ENCODE data around the gene NEK10. TPM values are rescaled to one million over a fixed set of nuclear protein-coding genes. Genes with fewer than 3 reads are reported as not detected.

Gene NEK10
- total and polyA plus RNA-seq, 5 donors = 3.1 to 16.9 (median 9.5) TPM

DNA sequence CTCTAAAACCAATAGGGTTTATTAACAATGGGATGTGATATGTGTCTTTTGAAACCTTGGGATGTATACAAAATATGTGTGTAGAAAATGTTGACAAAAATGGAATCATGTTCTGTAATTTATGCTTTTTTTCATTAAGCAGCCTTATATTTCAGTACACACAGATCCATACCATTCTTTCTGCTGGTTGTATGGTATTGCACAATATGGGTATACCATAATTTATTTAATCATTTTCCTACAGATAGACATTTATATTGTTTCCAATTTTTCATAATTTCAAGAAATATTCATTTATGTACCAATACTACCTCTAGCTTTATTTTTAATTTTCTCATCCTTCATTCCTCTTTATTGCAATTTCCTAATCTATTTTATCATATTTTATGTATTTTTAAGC lies 83.5 kb downstream of the NEK10 start:
- H3K27ac ChIP-seq (ENCODE audit: low read length) = no peak overlapping the region
- intact Hi-C loops (cut with DNase I) = no loop called here
- no peaks in the 10 kb centered on the region for H3K4me1 ChIP-seq (ENCODE audit: control insufficient read depth, insufficient read depth, low read length)
- H3K4me3 ChIP-seq (ENCODE audit: low read length) = no peak overlapping the region
- DNase-seq (no peak), ATAC-seq (no peak)
- H3K9me3 ChIP-seq (ENCODE audit: control insufficient read depth, low read length) = no peaks in the 10 kb centered on the region
- no peaks in the 10 kb centered on the region for H3K27me3 ChIP-seq (ENCODE audit: control insufficient read depth, insufficient read depth)

DNA sequence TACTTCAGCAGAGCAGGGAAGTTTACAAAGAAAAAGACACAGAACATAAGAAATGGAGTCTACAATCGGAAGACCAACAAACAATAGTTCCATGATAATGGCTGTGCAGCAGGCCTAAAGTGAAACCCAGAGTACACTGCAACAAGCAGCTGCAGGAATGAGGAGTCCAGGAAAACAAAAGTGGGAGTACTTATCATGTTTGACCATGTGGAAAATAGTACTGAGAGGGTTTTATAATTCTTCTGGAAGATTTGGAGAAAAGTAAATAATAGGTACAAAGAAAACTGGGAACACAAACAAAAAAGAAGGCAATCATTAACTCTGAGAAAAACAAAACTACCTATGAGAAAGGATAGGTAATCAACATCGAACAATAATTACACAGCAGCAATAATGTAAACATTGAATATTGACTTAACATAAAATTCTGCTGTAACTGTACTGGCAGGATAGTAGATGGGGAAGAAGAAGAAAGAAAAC lies 87.5 kb downstream of the NEK10 start:
- DNase-seq = no peak
- Histone ChIP-seq H3K4me3 (ENCODE audit: low read length) (no peak overlapping the region), H3K9me3 (ENCODE audit: control insufficient read depth, low read length) (no peaks in the 10 kb centered on the region), H3K27me3 (ENCODE audit: control insufficient read depth, insufficient read depth) (no peaks in the 10 kb centered on the region), H3K4me1 (ENCODE audit: control insufficient read depth, insufficient read depth, low read length) (no peaks in the 10 kb centered on the region), H3K27ac (ENCODE audit: low read length) (no peak overlapping the region)
- intact Hi-C loops (cut with DNase I) = no loop called here
- no peak for ATAC-seq
- WGBS = 91% methylated on average over 2 of the region's 2 CpGs

DNA sequence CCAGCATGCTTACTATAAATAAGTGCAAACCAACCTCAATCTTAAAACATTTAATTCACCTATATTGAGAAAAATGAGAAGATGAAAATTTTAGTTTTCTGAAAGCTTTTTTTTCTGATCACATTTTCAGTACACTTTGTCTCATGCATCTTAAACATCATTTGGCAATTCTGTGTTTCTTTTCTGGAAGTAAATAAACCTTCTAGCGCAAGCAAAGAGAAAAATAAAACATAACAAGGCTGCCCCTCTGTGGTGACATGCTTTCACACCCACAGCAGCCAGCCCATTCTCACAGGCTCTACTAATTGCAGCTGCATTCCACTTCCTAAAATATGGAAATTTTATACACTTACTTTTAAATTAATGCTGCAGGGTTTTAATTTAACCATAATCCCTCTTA lies 90.1 kb downstream of the NEK10 start:
- ATAC-seq (no peak), DNase-seq (no peak)
- Histone ChIP-seq H3K4me1 (ENCODE audit: control insufficient read depth, insufficient read depth, low read length) (no peaks in the 10 kb centered on the region), H3K27me3 (ENCODE audit: control insufficient read depth, insufficient read depth) (no peaks in the 10 kb centered on the region), H3K27ac (ENCODE audit: low read length) (no peak overlapping the region), H3K9me3 (ENCODE audit: control insufficient read depth, low read length) (no peaks in the 10 kb centered on the region), H3K4me3 (ENCODE audit: low read length) (no peak overlapping the region)
- intact Hi-C loops (cut with DNase I) = loop anchor here in 3 of 4 donors (10.0 kb wide), 1 partner anchor 144 kb away; no protein-coding TSS in a partner anchor
- WGBS = 48% methylated on average over 1 of the region's 1 CpG

DNA sequence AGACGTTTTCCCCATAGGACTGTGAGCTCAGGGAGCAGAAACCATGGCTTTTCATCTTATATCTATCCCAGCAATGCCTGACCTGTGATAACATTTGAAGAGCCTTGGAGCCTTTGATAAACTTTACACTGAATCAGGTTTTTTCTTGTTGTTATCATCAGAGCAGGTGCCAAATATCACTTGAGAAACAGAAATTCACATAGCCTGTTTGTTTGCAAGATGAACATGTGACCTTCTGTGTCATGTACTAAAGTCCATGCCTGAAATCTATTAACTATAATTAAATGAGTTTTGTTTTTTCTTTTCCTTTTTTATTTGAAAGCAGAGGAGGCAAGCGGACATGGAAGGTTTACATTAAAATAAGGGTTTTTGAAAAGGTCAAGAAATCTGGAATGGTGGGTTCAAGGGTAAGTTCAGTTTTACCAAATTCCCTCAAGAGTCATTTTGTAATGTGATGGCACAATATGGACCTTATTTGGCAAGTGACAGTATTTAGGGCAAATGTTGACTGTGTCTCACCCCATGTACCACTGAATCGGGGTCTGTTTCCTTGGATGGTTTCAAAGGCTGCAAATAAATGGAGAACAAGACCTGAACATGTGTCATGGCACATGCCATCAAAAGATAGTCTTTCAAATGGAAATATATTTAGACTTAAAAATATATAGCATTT lies 90.7 kb downstream of the NEK10 start:
- DNase-seq = no peak
- H3K9me3 ChIP-seq (ENCODE audit: control insufficient read depth, low read length) = no peaks in the 10 kb centered on the region
- no peak for ATAC-seq
- WGBS = 59% methylated on average over 3 of the region's 3 CpGs
- H3K4me3 ChIP-seq (ENCODE audit: low read length) = no peak overlapping the region
- intact Hi-C loops (cut with DNase I) = loop anchor here in 3 of 4 donors (10.0 kb wide), 1 partner anchor 144 kb away; no protein-coding TSS in a partner anchor
- H3K27me3 ChIP-seq (ENCODE audit: control insufficient read depth, insufficient read depth) = no peaks in the 10 kb centered on the region
- no peak overlapping the region for H3K27ac ChIP-seq (ENCODE audit: low read length)
- H3K4me1 ChIP-seq (ENCODE audit: control insufficient read depth, insufficient read depth, low read length) = no peaks in the 10 kb centered on the region

DNA sequence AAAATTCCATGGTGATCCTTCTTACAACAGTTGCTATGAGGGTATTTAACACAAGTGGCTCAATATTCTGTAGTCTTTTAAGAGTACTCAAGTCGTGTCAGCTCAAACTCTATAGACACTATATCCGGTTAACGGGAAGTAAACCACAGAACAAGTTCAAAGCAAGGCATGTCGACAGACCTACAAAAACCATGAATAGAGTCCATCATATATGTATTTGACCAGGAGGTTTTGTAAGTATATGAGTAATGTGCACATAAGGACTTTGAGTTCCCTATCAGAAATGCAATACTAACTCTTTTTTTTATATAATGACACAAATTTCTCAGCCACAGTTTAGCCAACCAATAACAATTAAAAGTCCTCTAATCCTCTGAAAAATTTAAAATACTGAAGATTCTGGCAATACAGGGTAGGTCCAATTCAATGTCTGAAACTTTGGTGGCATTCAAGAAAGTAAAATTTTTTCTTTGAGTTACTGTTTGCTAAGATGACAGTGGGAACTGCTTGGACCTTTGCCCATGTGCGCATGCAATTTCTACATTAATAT lies 93.7 kb downstream of the NEK10 start:
- H3K4me1 ChIP-seq (ENCODE audit: control insufficient read depth, insufficient read depth, low read length) = no peaks in the 10 kb centered on the region
- H3K9me3 ChIP-seq (ENCODE audit: control insufficient read depth, low read length) = no peaks in the 10 kb centered on the region
- no peaks in the 10 kb centered on the region for H3K27me3 ChIP-seq (ENCODE audit: control insufficient read depth, insufficient read depth)
- no peak overlapping the region for H3K27ac ChIP-seq (ENCODE audit: low read length)
- 92% methylated on average over 5 of the region's 5 CpGs for WGBS
- ATAC-seq = no peak
- DNase-seq = no peak
- no peak overlapping the region for H3K4me3 ChIP-seq (ENCODE audit: low read length)
- intact Hi-C loops (cut with DNase I) = loop anchor here in 3 of 4 donors (10.0 kb wide), 1 partner anchor 141 kb away; no protein-coding TSS in a partner anchor

DNA sequence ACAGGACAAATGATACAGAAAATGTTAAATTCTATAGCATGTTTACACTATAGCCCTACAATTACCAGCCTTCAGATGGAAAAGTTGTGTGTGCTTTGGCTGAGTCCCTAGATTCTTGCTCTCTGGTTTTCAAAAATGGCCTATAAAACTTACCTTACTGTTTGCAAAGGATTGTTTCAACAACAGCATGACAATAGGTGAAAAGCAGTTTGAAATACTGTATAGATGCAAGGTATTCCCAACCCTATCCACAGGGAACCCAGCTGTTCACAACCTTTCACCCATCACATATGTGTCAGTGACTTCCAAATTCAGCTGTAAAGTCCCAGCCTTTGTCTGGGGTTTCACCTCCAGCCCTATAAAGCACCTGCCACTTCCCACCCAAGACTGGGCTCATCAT lies 97.3 kb downstream of the NEK10 start:
- DNase-seq (no peak), ATAC-seq (no peak)
- intact Hi-C loops (cut with DNase I) = loop anchor here in 3 of 4 donors (10.0 kb wide), 1 partner anchor 137 kb away; no protein-coding TSS in a partner anchor
- Histone ChIP-seq H3K9me3 (ENCODE audit: control insufficient read depth, low read length) (no peaks in the 10 kb centered on the region), H3K27ac (ENCODE audit: low read length) (no peak overlapping the region), H3K4me1 (ENCODE audit: control insufficient read depth, insufficient read depth, low read length) (no peaks in the 10 kb centered on the region), H3K4me3 (ENCODE audit: low read length) (no peak overlapping the region), H3K27me3 (ENCODE audit: control insufficient read depth, insufficient read depth) (no peaks in the 10 kb centered on the region)

DNA sequence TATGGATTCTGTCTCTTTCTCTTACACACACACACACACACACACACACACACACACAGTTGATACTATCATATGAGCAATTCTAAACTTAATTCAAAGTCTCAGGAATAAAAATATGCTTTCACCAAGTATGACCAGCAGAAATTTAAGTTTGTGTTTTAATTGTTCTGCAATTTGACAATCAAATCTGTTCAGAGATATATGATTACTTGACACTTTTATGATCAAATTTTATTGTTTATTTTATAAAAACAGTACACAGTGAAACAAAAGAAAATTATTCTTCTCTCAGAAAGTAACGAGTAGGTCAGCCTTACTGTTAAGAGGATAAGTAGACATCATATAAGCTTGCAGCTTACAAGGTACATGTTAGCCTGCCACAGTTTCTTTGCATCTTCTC lies 114.3 kb downstream of the NEK10 start:
- intact Hi-C loops (cut with DNase I) = loop anchor here in 1 of 4 donors (10.0 kb wide), 1 partner anchor 120 kb away; no protein-coding TSS in a partner anchor
- WGBS = 68% methylated on average over 1 of the region's 1 CpG
- Histone ChIP-seq H3K27me3 (ENCODE audit: control insufficient read depth, insufficient read depth) (no peaks in the 10 kb centered on the region), H3K4me1 (ENCODE audit: control insufficient read depth, insufficient read depth, low read length) (no peaks in the 10 kb centered on the region), H3K9me3 (ENCODE audit: control insufficient read depth, low read length) (no peaks in the 10 kb centered on the region), H3K4me3 (ENCODE audit: low read length) (no peak overlapping the region), H3K27ac (ENCODE audit: low read length) (no peak overlapping the region)
- DNase-seq (no peak), ATAC-seq (no peak)

DNA sequence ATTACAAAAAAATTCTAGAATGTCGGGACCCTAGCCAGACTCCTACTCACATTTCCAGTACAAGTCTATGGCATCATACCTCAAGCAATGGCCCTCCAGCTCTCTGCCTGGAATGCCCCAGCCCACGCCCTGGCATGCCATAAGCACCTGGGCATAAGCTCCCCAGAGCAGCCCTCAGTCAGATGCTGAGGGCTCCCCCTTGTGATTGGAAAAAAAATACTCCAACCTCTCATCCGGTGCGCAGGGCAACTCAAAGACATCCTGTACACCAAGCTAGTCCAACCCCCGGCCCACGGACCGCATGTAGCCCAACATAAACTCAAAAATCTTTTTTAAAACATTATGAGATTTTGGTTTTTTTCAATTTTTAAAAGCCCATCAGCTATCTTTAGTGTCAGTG lies 115.4 kb downstream of the NEK10 start:
- H3K9me3 ChIP-seq (ENCODE audit: control insufficient read depth, low read length) = no peaks in the 10 kb centered on the region
- intact Hi-C loops (cut with DNase I) = loop anchor here in 1 of 4 donors (10.0 kb wide), 1 partner anchor 119 kb away; no protein-coding TSS in a partner anchor
- H3K4me1 ChIP-seq (ENCODE audit: control insufficient read depth, insufficient read depth, low read length) = no peaks in the 10 kb centered on the region
- H3K27ac ChIP-seq (ENCODE audit: low read length) = no peak overlapping the region
- no peak overlapping the region for H3K4me3 ChIP-seq (ENCODE audit: low read length)
- H3K27me3 ChIP-seq (ENCODE audit: control insufficient read depth, insufficient read depth) = no peaks in the 10 kb centered on the region
- ATAC-seq (no peak), DNase-seq (peak in 1 of 3 donors; percentile 11)
- WGBS = 39% methylated on average over 7 of the region's 7 CpGs

DNA sequence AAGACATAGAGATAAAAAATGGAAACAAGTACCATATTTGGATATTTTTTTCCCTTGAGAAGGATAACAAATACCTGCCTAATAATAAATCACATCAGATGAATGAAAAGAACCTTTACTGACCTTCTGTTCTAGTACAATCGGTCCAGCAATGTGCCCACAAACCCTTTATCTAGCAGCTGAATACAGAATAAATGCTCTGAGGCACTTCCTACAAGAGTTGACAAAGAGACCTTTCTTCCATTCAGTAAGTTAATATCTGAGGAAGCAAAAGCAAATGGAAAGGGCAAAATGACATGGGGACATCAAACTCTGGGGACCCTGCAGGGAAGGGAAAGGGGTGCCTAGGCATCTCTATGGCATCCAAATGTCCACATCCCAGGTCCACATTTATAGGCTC lies 115.8 kb downstream of the NEK10 start:
- ATAC-seq (no peak), DNase-seq (no peak)
- intact Hi-C loops (cut with DNase I) = loop anchor here in 1 of 4 donors (10.0 kb wide), 1 partner anchor 119 kb away; no protein-coding TSS in a partner anchor
- no peak overlapping the region for H3K27ac ChIP-seq (ENCODE audit: low read length)
- no peaks in the 10 kb centered on the region for H3K27me3 ChIP-seq (ENCODE audit: control insufficient read depth, insufficient read depth)
- no peaks in the 10 kb centered on the region for H3K4me1 ChIP-seq (ENCODE audit: control insufficient read depth, insufficient read depth, low read length)
- H3K4me3 ChIP-seq (ENCODE audit: low read length) = no peak overlapping the region
- WGBS = 46% methylated on average over 1 of the region's 1 CpG
- no peaks in the 10 kb centered on the region for H3K9me3 ChIP-seq (ENCODE audit: control insufficient read depth, low read length)

DNA sequence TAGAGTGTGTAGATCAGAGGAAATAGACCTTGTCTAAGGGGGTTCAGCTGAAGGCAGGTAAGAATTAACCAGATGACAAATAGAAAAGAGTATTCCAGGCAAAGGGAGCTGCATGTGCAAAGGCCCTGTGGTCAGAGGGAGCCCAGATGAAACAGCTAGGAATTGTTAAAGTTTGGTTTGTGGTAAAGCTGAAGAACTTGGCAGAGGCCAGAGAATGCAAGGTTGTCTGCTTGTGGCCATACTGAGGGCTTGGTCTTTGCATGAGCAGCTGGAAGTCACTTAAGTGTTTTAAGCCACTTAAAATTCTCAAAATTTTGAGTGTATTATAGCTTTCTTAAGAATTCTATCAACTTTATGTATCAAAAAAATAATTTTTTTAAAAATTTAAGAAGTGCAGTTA lies 116.5 kb downstream of the NEK10 start:
- H3K9me3 ChIP-seq (ENCODE audit: control insufficient read depth, low read length) = no peaks in the 10 kb centered on the region
- H3K4me1 ChIP-seq (ENCODE audit: control insufficient read depth, insufficient read depth, low read length) = no peaks in the 10 kb centered on the region
- intact Hi-C loops (cut with DNase I) = loop anchor here in 1 of 4 donors (10.0 kb wide), 1 partner anchor 118 kb away; no protein-coding TSS in a partner anchor
- no peak overlapping the region for H3K4me3 ChIP-seq (ENCODE audit: low read length)
- DNase-seq = no peak
- ATAC-seq = no peak
- no peaks in the 10 kb centered on the region for H3K27me3 ChIP-seq (ENCODE audit: control insufficient read depth, insufficient read depth)
- H3K27ac ChIP-seq (ENCODE audit: low read length) = no peak overlapping the region

DNA sequence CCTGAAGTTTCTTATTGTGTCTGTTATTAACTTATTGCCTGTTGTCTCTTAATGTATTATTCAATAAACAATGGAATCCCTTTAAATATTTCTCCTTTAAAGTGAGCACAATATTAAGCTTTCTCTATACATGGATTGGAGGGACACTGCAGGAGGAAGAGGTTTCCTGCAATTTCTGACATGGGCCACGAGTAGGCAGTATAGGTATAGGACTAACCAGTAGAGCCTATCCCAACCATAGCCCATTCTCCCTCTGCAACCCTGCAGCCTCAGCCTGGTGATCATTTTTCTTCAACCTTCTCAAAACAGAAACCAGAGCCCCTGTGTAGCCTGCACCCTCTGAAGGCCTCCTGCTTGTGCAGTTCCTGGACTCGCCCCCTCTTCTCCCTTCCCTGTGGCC lies 124.8 kb downstream of the NEK10 start:
- Histone ChIP-seq H3K9me3 (ENCODE audit: control insufficient read depth, low read length) (no peaks in the 10 kb centered on the region), H3K4me1 (ENCODE audit: control insufficient read depth, insufficient read depth, low read length) (no peaks in the 10 kb centered on the region), H3K27ac (ENCODE audit: low read length) (no peak overlapping the region), H3K4me3 (ENCODE audit: low read length) (no peak overlapping the region), H3K27me3 (ENCODE audit: control insufficient read depth, insufficient read depth) (no peaks in the 10 kb centered on the region)
- ATAC-seq (no peak), DNase-seq (no peak)
- WGBS = 89% methylated on average over 2 of the region's 2 CpGs
- intact Hi-C loops (cut with DNase I) = no loop called here

Data from right cardiac atrium (tissue), 5 donors.